ENCODE data around the gene UGT2A2.

The UGT2A2 gene

GRCh38 chr4:69577245-69577644 lies 62.2 kb downstream of the UGT2A2 start:
- no peak overlapping the region for H3K4me3 ChIP-seq (replicated peaks; ENCODE audit: low read depth, low read length)
- no peak for DNase-seq (ENCODE audit: low read depth)
- TF ChIP-seq CTCF (IDR thresholded peaks at IDR 0.05; ENCODE audit: low read length, missing control alignments) = no peak

GRCh38 chr4:69576251-69576877 lies 63.1 kb downstream of the UGT2A2 start:
- TF ChIP-seq CTCF (IDR thresholded peaks at IDR 0.05; ENCODE audit: low read length, missing control alignments) = no peak
- DNase-seq (ENCODE audit: low read depth) = no peak
- no peak overlapping the region for H3K4me3 ChIP-seq (replicated peaks; ENCODE audit: low read depth, low read length)

- DNase-seq (ENCODE audit: low read depth) = no peak
- no peak overlapping the region for H3K4me3 ChIP-seq (replicated peaks; ENCODE audit: low read depth, low read length)
- no peak for TF ChIP-seq CTCF (IDR thresholded peaks at IDR 0.05; ENCODE audit: low read length, missing control alignments)
Measured at GRCh38 chr4:69568787-69569186, 70.7 kb downstream of the UGT2A2 start.

GRCh38 chr4:69563424-69563823 lies 76.0 kb downstream of the UGT2A2 start:
- TF ChIP-seq CTCF (IDR thresholded peaks at IDR 0.05; ENCODE audit: low read length, missing control alignments) = no peak
- H3K4me3 ChIP-seq (replicated peaks; ENCODE audit: low read depth, low read length) = no peak overlapping the region
- no peak for DNase-seq (ENCODE audit: low read depth)

GRCh38 chr4:69549651-69550050 lies 89.8 kb downstream of the UGT2A2 start:
- no peak overlapping the region for H3K4me3 ChIP-seq (replicated peaks; ENCODE audit: low read depth, low read length)
- no peak for DNase-seq (ENCODE audit: low read depth)
- no peak for TF ChIP-seq CTCF (IDR thresholded peaks at IDR 0.05; ENCODE audit: low read length, missing control alignments)

- no peak for TF ChIP-seq CTCF (IDR thresholded peaks at IDR 0.05; ENCODE audit: low read length, missing control alignments)
- DNase-seq (ENCODE audit: low read depth) = peak; percentile 2
Measured at GRCh38 chr4:69546134-69546765, 93.2 kb downstream of the UGT2A2 start.

More at GRCh38 chr4:69546134-69546765, 93.2 kb downstream of the UGT2A2 start:
- no peak overlapping the region for H3K4me3 ChIP-seq (replicated peaks; ENCODE audit: low read depth, low read length)

All from fibroblast of pulmonary artery (primary cell).